Measurements from ENCODE around the gene NOLC1.

Gene NOLC1

GRCh38 chr10:102151774-102152544, at the start of gene NOLC1:
TSS of gene NOLC1 (plus strand) at chr10:102152389. CDS start at chr10:102152411, 22 bp downstream.
- peak; percentile 100 for DNase-seq

DNA sequence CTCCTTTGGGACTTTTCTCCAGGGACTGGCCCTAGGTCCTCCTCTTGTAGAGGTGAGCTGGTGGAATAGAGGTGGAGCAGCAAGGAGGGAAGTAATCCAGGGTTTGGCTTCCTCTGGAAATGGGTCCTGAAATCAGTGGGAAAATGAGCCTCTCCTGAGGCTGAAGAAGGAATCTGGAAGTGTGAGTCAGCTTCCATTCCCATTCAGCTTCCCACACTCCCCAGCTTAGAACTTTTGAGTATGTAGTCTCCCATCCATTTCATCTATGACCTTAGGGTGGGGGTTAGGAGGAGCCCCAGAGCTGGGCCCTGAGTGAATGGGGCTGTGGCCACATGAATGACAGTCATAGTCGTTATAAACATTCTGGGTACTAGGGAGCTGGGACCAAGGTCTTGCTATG, 49.8 kb upstream of the NOLC1 start:
- no peak for DNase-seq

DNA sequence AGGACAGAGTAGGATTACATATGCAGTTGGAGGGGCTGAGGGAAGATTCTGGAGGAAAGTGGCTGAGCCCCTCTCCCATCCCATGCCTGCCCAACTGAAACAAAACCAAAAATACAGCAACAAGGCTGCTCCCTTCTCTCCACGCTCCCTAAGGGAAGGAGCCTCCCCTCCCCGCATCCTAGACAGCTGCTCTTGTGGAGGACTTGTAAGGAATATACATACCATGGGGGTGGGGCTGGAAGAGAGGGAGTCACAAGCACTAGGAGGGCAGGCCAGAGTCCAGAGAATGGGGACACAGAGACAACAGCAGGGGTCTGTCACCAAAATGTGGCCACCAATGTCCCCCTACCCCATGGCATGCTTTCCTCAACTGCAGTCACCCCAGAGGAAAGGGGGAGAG, 45.2 kb upstream of the NOLC1 start:
- no peak for DNase-seq

DNA sequence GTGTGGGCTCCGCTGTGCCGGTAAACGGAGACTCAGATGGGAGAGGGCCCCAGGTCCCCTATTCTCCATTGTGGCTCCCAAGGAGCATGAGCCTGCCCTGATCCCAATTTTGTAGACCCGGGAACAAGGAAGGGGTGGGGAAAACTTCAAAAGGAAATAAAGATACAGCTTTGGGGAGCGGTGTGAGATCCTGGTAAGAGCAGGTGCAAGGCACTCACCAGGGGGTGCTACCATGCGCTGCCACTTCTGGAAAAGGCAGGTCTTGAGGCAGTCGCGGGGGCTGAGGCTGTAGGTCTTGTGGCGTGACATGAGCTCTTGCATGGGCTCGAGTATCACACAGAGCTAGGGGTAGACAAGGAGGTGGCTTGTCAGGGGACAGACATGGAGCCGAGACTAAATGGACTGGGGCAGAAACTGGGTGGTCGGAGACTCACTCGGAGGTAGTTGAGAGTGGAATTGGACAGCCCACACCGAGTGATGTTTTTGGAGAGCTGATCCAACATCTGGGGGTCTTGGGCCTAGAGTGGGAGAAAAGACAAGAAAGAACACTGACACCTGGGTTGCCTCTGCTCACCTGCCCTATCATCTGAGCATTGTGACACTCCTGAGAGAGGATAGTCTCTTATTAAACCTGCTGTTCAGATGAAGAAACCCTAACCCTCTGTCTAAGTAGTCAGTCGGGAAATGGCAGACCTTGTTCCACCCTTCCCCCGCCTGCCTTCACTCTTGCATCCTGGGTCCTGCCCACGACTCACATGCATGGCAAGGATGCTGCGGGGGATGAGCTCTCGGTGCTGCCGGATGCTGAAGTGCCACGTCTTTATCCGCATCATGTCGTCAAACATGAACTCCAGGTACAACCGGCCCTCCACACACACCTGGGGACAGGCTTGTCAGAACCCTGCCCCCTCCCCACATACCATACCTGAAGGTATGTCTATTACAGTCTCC, 42.7 kb upstream of the NOLC1 start:
- no peak for DNase-seq

GRCh38 chr10:102111276-102111675, 40.9 kb upstream of the NOLC1 start:
- DNase-seq = no peak

DNA sequence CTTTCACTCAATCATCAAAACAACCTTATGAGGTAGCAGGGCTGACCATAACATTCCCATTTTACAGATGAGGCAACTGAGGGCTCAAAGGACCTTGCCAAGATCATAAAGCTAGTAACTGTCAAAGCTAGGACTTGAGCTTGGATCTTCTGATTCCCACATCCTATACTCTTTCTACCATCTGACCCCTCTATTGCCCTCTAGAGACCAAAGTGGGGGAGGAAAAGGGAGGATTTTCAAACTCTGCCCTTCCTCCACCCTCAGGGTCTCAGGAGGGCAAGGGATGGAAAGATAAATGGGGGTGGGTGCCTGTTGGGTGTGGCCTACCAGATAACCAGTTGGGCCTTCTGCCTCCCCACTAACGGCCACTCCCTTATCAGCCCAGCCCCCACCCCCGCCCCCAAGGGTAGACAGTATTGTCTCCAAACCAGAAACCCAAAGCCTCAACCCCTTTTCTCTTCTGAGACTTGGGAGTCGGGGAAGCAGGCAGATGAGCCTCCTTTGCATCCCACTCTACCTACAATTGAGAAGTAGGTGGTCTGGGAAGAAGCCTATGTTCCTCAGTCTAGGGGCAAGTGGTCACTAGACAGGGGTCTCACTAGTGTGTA, 39.9 kb upstream of the NOLC1 start:
- no peak for DNase-seq

GRCh38 chr10:102113261-102113955, 38.8 kb upstream of the NOLC1 start:
- DNase-seq = peak; percentile 50

- no peak for DNase-seq
These were observed 38.0 kb upstream of the NOLC1 start for GRCh38 chr10:102113956-102114857.

- peak; percentile 93 for DNase-seq
These were observed 37.1 kb upstream of the NOLC1 start for GRCh38 chr10:102114861-102115618.

DNA sequence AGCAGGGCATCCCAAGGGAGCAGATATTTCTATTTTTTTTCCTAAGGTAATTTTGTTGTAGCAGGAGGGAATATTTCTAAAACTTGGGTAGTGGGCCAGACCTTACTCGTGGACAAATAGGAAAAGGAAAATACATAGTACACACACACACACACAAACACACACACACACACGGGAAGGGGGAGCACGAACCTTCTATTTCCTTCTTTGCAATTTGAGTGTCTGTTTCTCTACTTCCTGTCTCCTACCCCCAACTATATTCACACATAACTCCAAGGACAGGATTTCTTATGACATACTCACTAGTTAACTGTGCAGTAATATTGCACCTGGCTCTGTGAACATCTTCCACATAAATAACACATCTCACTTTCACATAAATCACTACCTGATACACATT, 36.4 kb upstream of the NOLC1 start:
- peak; percentile 39 for DNase-seq

DNA sequence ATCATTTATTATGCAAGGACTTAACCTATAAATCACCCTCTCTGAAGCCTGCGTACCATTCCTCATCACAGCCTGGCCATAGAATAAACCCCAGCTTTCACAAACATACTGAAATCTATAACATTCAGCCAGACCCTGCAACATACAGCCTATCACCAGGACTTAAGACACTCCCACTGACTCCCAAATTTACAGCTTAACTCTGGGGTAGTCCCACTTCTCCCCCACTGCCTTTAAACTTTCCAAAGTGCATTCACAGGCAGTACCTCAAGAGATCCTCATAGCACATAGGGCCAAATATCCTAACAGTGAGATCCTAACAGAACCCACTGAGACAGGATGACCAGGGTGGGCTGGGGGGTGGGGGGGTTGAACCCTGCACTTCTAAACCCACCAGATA, 35.5 kb upstream of the NOLC1 start:
- no peak for DNase-seq

GRCh38 chr10:102117391-102118159, 34.6 kb upstream of the NOLC1 start:
- peak; percentile 76 for DNase-seq

DNA sequence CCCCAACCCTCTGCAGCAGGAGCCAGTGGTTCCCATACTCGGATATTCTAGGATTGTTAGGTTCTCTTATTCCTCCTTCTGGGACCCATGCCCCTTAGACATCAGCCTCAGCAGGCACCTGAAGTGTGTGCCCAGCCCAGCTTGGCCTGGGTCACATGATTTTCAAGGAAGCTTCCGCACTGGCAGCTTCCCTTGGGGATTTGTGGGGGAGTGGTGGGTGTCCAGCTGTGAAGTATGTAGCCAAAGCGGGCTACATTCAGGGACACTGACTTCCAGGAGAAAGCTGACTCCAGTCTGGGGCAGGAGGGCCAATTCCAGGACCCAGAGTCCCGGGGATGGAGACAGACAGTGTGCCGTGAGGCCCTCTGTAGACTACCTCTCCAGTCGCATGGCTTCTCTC, 33.3 kb upstream of the NOLC1 start:
- DNase-seq = peak; percentile 36

DNA sequence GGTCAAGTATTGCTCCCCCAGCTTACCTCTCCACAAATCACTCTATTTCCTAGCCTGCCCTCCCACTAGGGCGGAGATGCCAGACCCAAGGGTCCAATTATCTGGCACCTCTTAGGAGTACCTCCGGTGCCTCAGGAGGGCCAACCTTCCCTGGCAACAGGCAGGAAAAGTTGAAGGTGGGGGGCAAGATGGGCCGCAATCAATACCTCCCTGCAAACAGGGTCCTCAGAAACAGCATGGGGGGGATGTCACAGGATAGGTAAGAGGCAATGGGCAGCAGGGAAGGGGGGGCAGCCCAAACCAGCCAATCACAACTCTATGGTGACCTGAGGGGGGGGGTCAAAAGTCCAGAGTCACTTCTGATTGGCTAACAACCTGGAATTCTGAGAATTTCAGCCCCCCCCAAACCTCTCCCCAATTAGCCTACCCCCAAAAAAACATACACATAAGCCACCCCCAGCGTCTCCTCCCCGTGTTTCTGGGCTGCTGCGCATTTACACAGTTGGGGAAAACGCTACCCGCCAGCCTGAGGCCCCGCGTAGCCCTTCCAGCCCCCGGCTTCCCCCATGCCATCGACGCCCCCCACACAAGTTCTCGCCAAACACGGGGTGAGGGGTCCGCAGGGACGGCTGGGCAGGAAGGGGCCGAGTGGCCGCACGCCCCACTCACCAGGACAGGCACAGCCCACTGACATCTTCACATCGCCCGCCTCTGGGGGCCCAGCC, 32.6 kb upstream of the NOLC1 start:
- DNase-seq = peak; percentile 75

DNA sequence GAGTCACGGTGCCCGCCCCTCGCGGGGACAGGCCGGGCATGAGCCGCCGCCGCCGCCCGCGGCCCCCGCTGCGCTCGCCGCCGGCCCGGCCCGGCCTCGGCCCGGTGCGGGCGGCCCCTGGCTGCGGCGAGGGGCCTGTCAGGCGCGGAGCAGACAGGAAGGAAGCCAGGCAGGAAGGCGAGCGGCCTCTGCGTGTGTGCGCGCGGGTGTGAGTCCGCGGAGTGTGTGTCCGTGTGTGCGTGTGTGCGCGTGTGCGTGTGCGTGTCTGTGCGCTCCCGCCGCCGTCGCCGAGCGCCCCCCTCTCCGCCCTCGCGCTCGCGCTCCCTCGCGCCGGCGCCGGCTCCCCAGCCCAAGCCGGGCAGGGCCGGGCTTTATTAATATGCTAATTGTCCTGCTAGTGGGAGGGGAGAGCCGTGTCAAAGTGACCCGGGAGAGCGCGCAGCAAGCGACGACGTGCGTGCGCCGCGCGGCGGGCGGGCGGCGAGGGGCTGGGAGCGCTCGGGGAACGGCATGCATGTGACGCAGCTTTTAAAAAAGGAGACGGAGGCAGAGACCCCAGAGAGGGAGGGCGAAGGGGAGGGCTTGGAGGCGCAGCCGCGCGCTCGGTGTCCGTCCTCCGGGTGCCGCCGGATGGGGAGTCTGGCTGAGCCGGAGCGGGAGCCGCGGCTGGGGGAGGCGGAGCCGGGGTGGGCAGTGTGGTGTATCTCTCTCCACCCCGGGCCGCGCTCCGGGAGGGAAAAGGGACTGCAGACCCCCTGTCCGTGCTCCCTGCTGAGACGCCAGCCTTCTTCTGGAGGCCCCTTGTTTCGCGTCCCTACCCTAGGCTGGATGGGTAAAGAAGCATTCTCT, 31.8 kb upstream of the NOLC1 start, which contains the start of gene LDB1:
Gene LDB1 (minus strand): TSS at position 227 of the 849 bp plus-strand sequence. CDS start 258 bp downstream, outside the sequence.
- peak; percentile 80 for DNase-seq

DNA sequence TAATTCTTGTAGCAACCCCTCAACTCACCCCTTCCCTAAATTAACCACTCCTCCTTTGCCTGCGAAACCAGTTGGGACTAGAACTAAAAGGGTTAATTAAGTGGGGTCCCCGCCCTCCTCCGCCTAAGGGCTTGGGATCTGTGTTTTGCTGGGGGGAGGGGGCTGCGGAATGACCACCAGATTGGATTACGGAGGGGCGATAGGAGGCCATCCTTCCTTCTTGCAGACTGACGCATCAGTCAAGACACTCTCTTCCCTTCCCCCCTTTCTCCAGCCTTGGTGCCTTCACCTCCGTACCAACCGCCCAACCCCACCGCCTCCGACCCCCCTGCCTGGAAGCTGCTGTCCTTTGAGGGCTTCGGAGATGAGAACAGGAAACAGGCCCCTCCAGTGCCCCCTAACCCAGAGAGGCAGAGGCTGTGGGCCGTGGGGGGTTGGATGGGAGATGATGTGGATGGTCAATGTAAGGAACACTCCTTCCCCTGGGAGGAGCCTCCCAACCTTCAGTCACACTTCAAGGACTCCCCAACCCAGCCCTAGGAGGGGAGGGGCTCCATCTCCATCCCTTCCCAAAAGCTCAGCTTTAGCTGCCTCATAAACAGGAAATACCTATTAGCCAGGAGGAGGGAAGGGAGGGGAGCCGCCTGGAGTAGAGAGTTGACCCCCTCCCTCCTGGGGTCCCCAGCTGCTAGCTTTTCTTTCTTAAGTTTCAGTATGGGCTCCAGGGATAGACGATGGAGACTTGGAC, 31.0 kb upstream of the NOLC1 start:
- no peak for DNase-seq

- no peak for DNase-seq
These were observed 30.3 kb upstream of the NOLC1 start for GRCh38 chr10:102121739-102122372.
